SK-N-MC (cell line): ENCODE measurements around the gene MPND.
"Not testable (repeated sequence)": the region's sequence is repeated elsewhere in the genome, so short reads cannot be mapped to it uniquely, and the experiment has no call there.

Source experiments
- DNase-seq: peaks from one replicate; pipeline ENCODE4 v3.0.0-alpha.2; 2011; ENCODE audit warnings: low read depth, low spot score
- H3K27ac ChIP-seq: fragments of 200-600 bp; sonication (generic); 2 replicates; pipeline ENCODE4 v1.5.1; 2016; ENCODE audit warnings: mixed run types
- H3K36me3 ChIP-seq: fragments of 200-600 bp; sonication (generic); 2 replicates; pipeline ENCODE4 v1.6.1; 2017; ENCODE audit warnings: antibody characterized with exemption, low read length, mixed read lengths; ENCODE audit not compliant: insufficient read depth
- H3K4me3 ChIP-seq: fragments of 200-600 bp; sonication (generic); 2 replicates; pipeline ENCODE4 v1.5.1; 2016
- H3K9ac ChIP-seq: fragments of 200-600 bp; sonication (generic); 2 replicates; pipeline ENCODE4 v1.8.0; 2017; ENCODE audit warnings: mixed run types, mixed read lengths; ENCODE audit not compliant: insufficient read length
- H3K9me3 ChIP-seq: fragments of 200-600 bp; sonication (generic); 2 replicates; pipeline ENCODE4 v1.6.1; 2017; ENCODE audit warnings: low read depth, mild to moderate bottlenecking, antibody characterized with exemption, low read length, moderate library complexity, mixed read lengths
- EZH2 ChIP-seq: fragments of 200-600 bp; sonication (generic); IDR thresholded peaks from one replicate; pipeline ENCODE4 v1.6.1; 2017; ENCODE audit warnings: antibody characterized with exemption
- FOXP2 ChIP-seq: optimal IDR thresholded peaks from 2 replicates; pipeline ENCODE3; 2011; ENCODE audit warnings: mild to moderate bottlenecking, moderate library complexity; ENCODE audit not compliant: insufficient read depth; ENCODE audit errors: extremely low read length, control extremely low read depth
- POLR2AphosphoS5 ChIP-seq: IDR thresholded peaks from 2 replicates; pipeline ENCODE4 v1.6.1; 2012; ENCODE audit warnings: mild to moderate bottlenecking, low read depth, low read length, borderline replicate concordance

The MPND gene

DNA sequence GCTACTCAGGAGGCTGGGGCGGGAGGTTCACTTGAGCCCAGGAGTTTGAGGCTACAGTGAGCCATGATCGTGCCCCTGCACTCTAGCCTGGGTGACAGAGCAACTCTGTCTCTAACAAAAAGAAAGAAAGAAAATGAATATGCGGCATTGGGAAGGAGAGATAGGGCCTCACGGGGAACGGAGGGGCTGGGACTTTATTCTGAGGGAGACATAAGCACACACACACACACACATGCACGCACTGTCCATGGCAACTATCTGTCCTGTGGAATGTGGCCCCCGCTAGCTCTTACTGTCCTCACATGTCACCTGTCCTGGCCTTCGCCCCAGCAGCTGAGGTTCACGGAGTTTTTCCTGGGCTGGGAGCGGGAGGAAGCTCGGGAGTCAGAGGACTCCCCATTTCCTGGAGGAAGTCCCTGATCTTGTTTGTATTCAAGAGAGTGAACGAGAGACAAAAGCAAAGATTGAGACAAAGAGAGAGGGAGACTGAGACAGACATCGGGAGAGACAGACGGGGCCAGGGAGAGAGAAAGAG is 5.4 kb upstream of the MPND start:
- H3K9ac ChIP-seq: no peak overlapping the region
- no peak for TF ChIP-seq EZH2
- TF ChIP-seq POLR2AphosphoS5: no peak
- TF ChIP-seq FOXP2: no peak
- DNase-seq: no peak
- no peak overlapping the region for H3K4me3 ChIP-seq
- H3K36me3 ChIP-seq: no peaks in the 10 kb centered on the region
- H3K9me3 ChIP-seq: no peaks in the 10 kb centered on the region
- no peak overlapping the region; the same call in 1 of the 2 replicates for H3K27ac ChIP-seq

DNA sequence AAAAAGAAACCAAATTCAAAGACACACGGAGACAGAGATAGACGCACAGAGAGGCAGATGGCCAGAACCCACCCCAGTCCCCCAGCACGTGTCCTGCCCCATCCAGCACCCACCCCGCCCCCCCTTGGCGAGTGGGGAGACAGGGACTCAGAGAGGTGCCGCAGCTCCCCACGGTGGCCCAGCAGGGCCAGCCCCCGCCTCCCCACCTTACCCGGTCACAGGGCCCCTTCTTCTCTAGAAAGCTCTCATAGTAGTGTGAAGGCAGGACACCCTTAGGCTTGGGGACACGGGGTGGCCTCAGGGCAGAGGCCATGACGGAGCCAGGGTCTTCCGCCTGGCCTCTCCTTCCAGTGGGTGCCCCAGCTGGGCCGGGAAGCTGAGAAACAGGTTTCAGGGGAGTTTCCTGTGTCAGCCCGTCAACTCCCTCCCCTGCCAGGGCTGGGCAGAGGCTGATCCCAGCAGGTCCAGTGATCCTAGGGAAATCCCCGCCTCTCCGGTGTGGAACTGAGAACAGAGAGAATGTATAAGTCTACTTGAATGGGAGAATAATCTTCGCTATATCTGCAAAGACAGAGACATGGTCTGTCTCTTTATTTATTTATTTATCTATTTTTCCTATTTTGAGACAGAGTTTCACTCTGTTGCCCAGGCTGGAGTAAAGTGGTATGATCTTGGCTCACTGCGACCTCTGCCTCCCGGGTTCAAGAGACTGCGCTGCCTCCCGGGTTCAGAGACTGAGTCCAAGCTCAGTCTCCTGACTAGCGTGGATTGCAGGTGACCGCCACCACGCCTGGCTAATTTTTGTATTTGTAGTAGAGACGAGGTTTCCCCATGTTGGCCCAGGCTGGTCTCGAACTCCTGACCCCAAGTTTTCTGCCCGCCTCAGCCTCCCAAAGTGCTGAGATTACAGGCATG is 4.7 kb upstream of the MPND start, which contains the start of gene STAP2:
TSS of gene STAP2 (minus strand) at position 387 of the 915 bp plus-strand sequence. CDS start at position 313, 74 bp downstream.
- no peak within 1 kb of the TSS for H3K9ac ChIP-seq
- no peak for DNase-seq

DNA sequence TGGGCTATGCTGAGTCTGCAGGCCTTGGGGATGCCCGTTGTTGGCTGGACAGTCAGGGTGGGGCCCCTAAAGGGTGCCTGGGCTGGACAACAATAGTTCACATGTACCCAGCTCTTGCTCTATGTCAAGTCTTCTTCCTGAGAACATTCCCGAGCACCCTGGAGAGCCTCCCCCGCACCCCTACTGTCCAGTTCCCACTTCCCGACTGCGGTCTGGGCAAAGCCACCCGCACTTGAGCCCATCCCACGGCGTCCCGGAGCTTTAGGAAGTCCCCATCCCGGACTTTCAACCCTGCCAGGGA is 1.1 kb upstream of the MPND start:
- H3K36me3 ChIP-seq: peaks cover 4% of the 10 kb centered on the region; the same call in 1 of the 2 replicates
- peak overlapping the region; percentile 73 for H3K27ac ChIP-seq
- no peak for DNase-seq
- peak overlapping the region; percentile 78 for H3K4me3 ChIP-seq
- TF ChIP-seq FOXP2 (no peak), EZH2 (no peak), POLR2AphosphoS5 (no peak)
- peak overlapping the region; percentile 87 for H3K9ac ChIP-seq
- no peaks in the 10 kb centered on the region for H3K9me3 ChIP-seq

More for the DNA sequence above, 4.7 kb upstream of the MPND start, which contains the start of gene STAP2:
- Histone ChIP-seq H3K9me3 (no peaks in the 10 kb centered on the region), H3K27ac (no peak within 1 kb of the TSS; the same call in 1 of the 2 replicates), H3K4me3 (no peak within 1 kb of the TSS), H3K36me3 (no peaks in the 10 kb centered on the region)
- TF ChIP-seq POLR2AphosphoS5 (no peak), FOXP2 (no peak), EZH2 (no peak)

GRCh38 chr19:4342615-4343369 is 570 bp upstream of the MPND start:
- no peaks in the 10 kb centered on the region for H3K9me3 ChIP-seq
- H3K9ac ChIP-seq: peak overlapping the region; percentile 87
- peak; percentile 99 for DNase-seq
- H3K4me3 ChIP-seq: peak overlapping the region; percentile 91
- H3K27ac ChIP-seq: peak overlapping the region; percentile 76
- H3K36me3 ChIP-seq: peaks cover 4% of the 10 kb centered on the region; the same call in 1 of the 2 replicates
- no peak for TF ChIP-seq EZH2
- TF ChIP-seq FOXP2: no peak
- TF ChIP-seq POLR2AphosphoS5: peak; percentile 62; the same call in 1 of the 2 replicates

DNA sequence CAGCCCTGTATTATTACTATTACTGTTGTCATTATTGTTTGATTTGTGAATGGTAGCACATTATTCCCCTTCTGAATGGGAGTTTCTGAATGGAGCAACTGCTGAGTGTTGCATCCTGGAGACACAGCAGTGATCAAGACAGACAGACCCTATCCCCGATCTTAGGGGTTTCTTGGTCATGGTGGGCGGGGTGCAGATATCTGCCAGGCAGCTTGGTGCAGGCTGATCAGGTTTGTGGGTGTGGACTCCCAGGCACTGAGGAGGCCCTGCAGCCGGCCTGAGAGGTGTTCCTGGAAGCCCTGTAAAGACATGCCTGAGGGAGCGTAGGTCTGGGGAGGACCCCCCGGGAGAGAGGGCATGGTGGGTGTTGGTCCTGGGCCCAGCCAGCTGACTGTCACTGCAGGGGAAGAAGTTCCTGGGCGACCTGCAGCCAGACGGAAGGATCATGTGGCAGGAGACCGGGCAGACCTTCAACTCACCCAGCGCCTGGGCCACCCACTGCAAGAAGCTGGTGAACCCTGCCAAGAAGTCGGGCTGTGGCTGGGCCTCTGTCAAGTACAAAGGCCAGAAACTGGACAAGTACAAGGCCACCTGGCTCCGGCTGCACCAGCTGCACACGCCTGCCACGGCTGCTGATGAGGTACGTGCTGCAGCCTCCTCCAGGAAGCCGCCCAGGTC is 2.1 kb downstream of the MPND start:
- H3K9ac ChIP-seq: no peak overlapping the region
- H3K36me3 ChIP-seq: peaks cover 4% of the 10 kb centered on the region; the same call in 1 of the 2 replicates

GRCh38 chr19:4346020-4346383 is 2.6 kb downstream of the MPND start:
- H3K9me3 ChIP-seq: no peaks in the 10 kb centered on the region

More for the DNA sequence above, 2.1 kb downstream of the MPND start:
- no peak overlapping the region for H3K27ac ChIP-seq
- no peak for DNase-seq
- TF ChIP-seq POLR2AphosphoS5 (no peak), FOXP2 (no peak), EZH2 (no peak)
- no peak overlapping the region for H3K4me3 ChIP-seq
- no peaks in the 10 kb centered on the region for H3K9me3 ChIP-seq

GRCh38 chr19:4347521-4347920 is 4.2 kb downstream of the MPND start:
- Histone ChIP-seq H3K9ac (no peak overlapping the region), H3K36me3 (peaks cover 4% of the 10 kb centered on the region; the same call in 1 of the 2 replicates), H3K9me3 (no peaks in the 10 kb centered on the region), H3K4me3 (no peak overlapping the region), H3K27ac (no peak overlapping the region)
- TF ChIP-seq POLR2AphosphoS5: no peak
- no peak for TF ChIP-seq EZH2
- TF ChIP-seq FOXP2: no peak
- no peak for DNase-seq

More at GRCh38 chr19:4346020-4346383, 2.6 kb downstream of the MPND start:
- Histone ChIP-seq H3K9ac (no peak overlapping the region), H3K4me3 (no peak overlapping the region), H3K27ac (no peak overlapping the region), H3K36me3 (peaks cover 4% of the 10 kb centered on the region; the same call in 1 of the 2 replicates)
- no peak for DNase-seq
- no peak for TF ChIP-seq EZH2
- TF ChIP-seq POLR2AphosphoS5: no peak
- TF ChIP-seq FOXP2: no peak

- not testable (repeated sequence) for H3K27ac ChIP-seq, H3K4me3 ChIP-seq, H3K9me3 ChIP-seq, H3K36me3 ChIP-seq, DNase-seq, H3K9ac ChIP-seq
Observed at GRCh38 chr19:4349225-4349624, 5.9 kb downstream of the MPND start.
